ENCODE measurements around the gene DCLK2. TPM values are rescaled to one million over a fixed set of nuclear protein-coding genes. Genes with fewer than 3 reads are reported as not detected.

Gene DCLK2
- total and polyA plus RNA-seq, 2 of the 8 experiments (the other 6 are each of a cell fraction or from before 2014, with no cell fraction given), result 0.32 to 0.37 TPM

DNA sequence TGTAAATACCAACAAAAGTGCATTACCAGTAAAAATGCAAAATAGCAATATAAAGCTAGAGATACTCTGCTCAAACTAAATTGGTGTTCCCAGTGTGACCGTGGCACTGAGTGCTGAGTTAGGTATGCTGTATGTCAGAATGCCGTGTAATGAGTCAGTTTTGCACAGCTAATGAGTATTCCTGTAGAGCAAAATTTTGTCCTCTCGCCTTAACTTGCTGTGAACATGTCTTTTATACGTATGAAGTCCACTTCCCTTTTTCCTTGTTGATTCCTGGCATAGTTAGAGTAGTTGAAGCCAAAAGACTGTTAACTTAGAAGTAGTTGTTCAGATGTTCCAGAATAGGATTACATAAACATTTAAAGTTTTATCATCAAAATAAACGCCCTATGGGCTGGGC lies 11.5 kb downstream of the DCLK2 start:
- H3K4me2 ChIP-seq (ENCODE audit: insufficient read depth in 1 of 2, low read depth in 2 of 2, low read length in 2 of 2), result no peak overlapping the region
- H2BK5ac ChIP-seq (ENCODE audit: low read depth, low read length), result no peak overlapping the region
- no peaks in the 10 kb centered on the region for H4K20me1 ChIP-seq (replicated peaks in 1 of 2; ENCODE audit: control insufficient read depth in 1 of 2, insufficient read depth in 2 of 2, low read length in 2 of 2)
- no peaks in the 10 kb centered on the region for H3K27me3 ChIP-seq (replicated peaks in 1 of 4; ENCODE audit: control insufficient read depth in 3 of 4, extremely low read depth in 1 of 4, insufficient read depth in 3 of 4, low read length in 3 of 4)
- no peaks in the 10 kb centered on the region for H3K79me2 ChIP-seq (ENCODE audit: control insufficient read depth in 1 of 2, insufficient read depth in 2 of 2, low read length in 2 of 2)
- no peak overlapping the region for H3K27ac ChIP-seq (ENCODE audit: low read depth, low read length)
- no peak overlapping the region for H2BK12ac ChIP-seq (ENCODE audit: low read depth, low read length)
- H3K36me3 ChIP-seq (ENCODE audit: control insufficient read depth in 2 of 4, insufficient read depth in 4 of 4, low read length in 3 of 4), result no peaks in the 10 kb centered on the region
- H4K91ac ChIP-seq (replicated peaks; ENCODE audit: insufficient read length, low read length), result no peak overlapping the region
- FAIRE-seq (no peak), DNase-seq (ENCODE audit: low read depth in 1 of 2, low spot score in 2 of 2) (no peak)
- no peak overlapping the region for H3K4ac ChIP-seq (replicated peaks; ENCODE audit: insufficient read length, low read depth, low read length)
- no peak overlapping the region for H2AFZ ChIP-seq (ENCODE audit: low read length)
- no peak overlapping the region for H3K18ac ChIP-seq (ENCODE audit: extremely low read depth, low read length)
- H2BK20ac ChIP-seq (ENCODE audit: low read length), result no peak overlapping the region
- no peak overlapping the region for H2AK5ac ChIP-seq (ENCODE audit: low read depth, low read length)
- H3K79me1 ChIP-seq (ENCODE audit: low read depth, low read length), result no peaks in the 10 kb centered on the region
- no peak overlapping the region for H4K5ac ChIP-seq (ENCODE audit: insufficient read length, low read depth, low read length)
- WGBS, 2 experiments (ENCODE audit: extremely low coverage in 1 of 2, insufficient coverage in 1 of 2, insufficient read length in 1 of 2, insufficient replicate concordance in 2 of 2, low coverage in 1 of 2, low lambda C conversion rate in 2 of 2, missing lambda C conversion rate in 1 of 2), result 92% methylated on average over 5 of the region's 5 CpGs; no CpG with 5 or more reads in 1 of the 2 experiments
- H3K23ac ChIP-seq (ENCODE audit: insufficient read length), result no peak overlapping the region
- no peak overlapping the region for H2BK15ac ChIP-seq (ENCODE audit: low read length)
- no peak overlapping the region for H2BK120ac ChIP-seq (replicated peaks; ENCODE audit: low read depth, low read length)
- no peaks in the 10 kb centered on the region for H3K4me1 ChIP-seq (replicated peaks in 1 of 4; ENCODE audit: control insufficient read depth in 3 of 4, insufficient read depth in 4 of 4, low read length in 3 of 4)
- H3K9ac ChIP-seq (replicated peaks in 1 of 4; ENCODE audit: extremely low read depth in 1 of 4, low read depth in 3 of 4, low read length in 3 of 4), result no peak overlapping the region
- no peak overlapping the region for H3K56ac ChIP-seq (replicated peaks; ENCODE audit: insufficient read length, low read depth, low read length)
- POLR2A ChIA-PET (ENCODE audit: partially characterized antibody), result no interaction called here
- H3K14ac ChIP-seq (ENCODE audit: insufficient read length), result no peak overlapping the region
- H3K4me3 ChIP-seq (ENCODE audit: extremely low read depth in 1 of 4, insufficient read depth in 2 of 4, low read depth in 3 of 4, low read length in 4 of 4), result no peak overlapping the region
- no peak overlapping the region for H4K8ac ChIP-seq (ENCODE audit: extremely low read depth, insufficient read depth, low read length)
- no peaks in the 10 kb centered on the region for H3K9me3 ChIP-seq (ENCODE audit: insufficient read depth in 2 of 2, low read depth in 1 of 2, low read length in 1 of 2)
- CTCF ChIA-PET (ENCODE audit: partially characterized antibody), result interaction anchor here (1.5 kb wide), 1 partner anchor 11 kb away, joined by 4 read pairs; no protein-coding TSS in a partner anchor
- no peaks in the 10 kb centered on the region for H3K23me2 ChIP-seq (ENCODE audit: low read depth, low read length)
- TF ChIP-seq RFX5 (IDR thresholded peaks at IDR 0.05; ENCODE audit: borderline replicate concordance, low read depth, low read length) (no peak), TCF12 (IDR thresholded peaks at IDR 0.05; ENCODE audit: low read depth, low read length) (no peak), SIN3A (conservative IDR thresholded peaks at IDR 0.05 in 1 of 2, IDR thresholded peaks at IDR 0.05 in 1 of 2; ENCODE audit: low read depth in 1 of 2, low read length in 2 of 2) (no peak), ZNF274 (IDR thresholded peaks at IDR 0.05; ENCODE audit: borderline replicate concordance, extremely low read depth, low read length) (no peak), HDAC2 (IDR thresholded peaks at IDR 0.05; ENCODE audit: borderline replicate concordance in 1 of 2, low read depth in 2 of 2, low read length in 2 of 2) (no peak), CEBPB (IDR thresholded peaks at IDR 0.05; ENCODE audit: low read depth, low read length) (no peak)
